OCI-LY1 (cell line): ENCODE results near the gene ABHD4.

Experiments
- H2AFZ ChIP-seq: fragments of 200-600 bp; sonication (generic), shearing (Covaris generic); 2 replicates; pipeline ENCODE4 v1.6.0; 2014; ENCODE audit warnings: antibody characterized with exemption, mild to moderate bottlenecking, low read length
- H3F3A ChIP-seq: fragments of 200-600 bp; sonication (generic), shearing (Covaris generic); 2 replicates; pipeline ENCODE4 v1.6.0; 2014; ENCODE audit warnings: mild to moderate bottlenecking, antibody characterized with exemption, low read length, moderate library complexity; ENCODE audit not compliant: insufficient read depth
- H3K27ac ChIP-seq: fragments of 200-600 bp; sonication (generic); 2 replicates; pipeline ENCODE4 v1.5.1; 2014; ENCODE audit warnings: low read length, mixed run types, mild to moderate bottlenecking, low read depth; ENCODE audit not compliant: poor library complexity, severe bottlenecking
- H3K27me3 ChIP-seq: fragments of 200-600 bp; sonication (generic); 2 replicates; pipeline ENCODE4 v1.6.0; 2014; ENCODE audit warnings: antibody characterized with exemption, mild to moderate bottlenecking, low read length, moderate library complexity; ENCODE audit not compliant: insufficient read depth
- H3K36me3 ChIP-seq: fragments of 200-600 bp; sonication (generic); 2 replicates; pipeline ENCODE4 v1.6.1; 2014; ENCODE audit warnings: mild to moderate bottlenecking, antibody characterized with exemption, low read length, moderate library complexity, mixed read lengths; ENCODE audit not compliant: insufficient read depth
- H3K4me1 ChIP-seq: fragments of 200-600 bp; sonication (generic); 2 replicates; pipeline ENCODE4 v1.5.1; 2014; ENCODE audit warnings: mild to moderate bottlenecking, low read length, moderate library complexity; ENCODE audit not compliant: insufficient read depth, severe bottlenecking
- H3K4me2 ChIP-seq: fragments of 200-600 bp; sonication (generic), shearing (Covaris generic); 2 replicates; pipeline ENCODE4 v1.6.1; 2014; ENCODE audit warnings: low read length
- H3K4me3 ChIP-seq: fragments of 200-600 bp; sonication (generic); 2 replicates; pipeline ENCODE4 v1.5.1; 2014; ENCODE audit warnings: low read length, low read depth, mild to moderate bottlenecking, mixed read lengths; ENCODE audit not compliant: poor library complexity, severe bottlenecking
- H3K79me2 ChIP-seq: fragments of 200-600 bp; shearing (Covaris generic); 2 replicates; pipeline ENCODE4 v1.6.1; 2016; ENCODE audit warnings: mixed run types, low read length, mixed read lengths; ENCODE audit not compliant: insufficient read depth
- H3K9ac ChIP-seq: fragments of 200-600 bp; sonication (generic), shearing (Covaris generic); 2 replicates; pipeline ENCODE4 v1.6.1; 2014; ENCODE audit warnings: mild to moderate bottlenecking, low read length, mixed read lengths
- H3K9me2 ChIP-seq: fragments of 200-600 bp; sonication (generic), shearing (Covaris generic); 2 replicates; pipeline ENCODE4 v1.6.1; 2014; ENCODE audit warnings: low read depth, mild to moderate bottlenecking, low read length, mixed read lengths
- H3K9me3 ChIP-seq: fragments of 200-600 bp; shearing (Covaris generic); 2 replicates; pipeline ENCODE4 v1.6.1; 2014; ENCODE audit warnings: low read length, mixed read lengths
- H4K20me1 ChIP-seq: fragments of 200-600 bp; sonication (generic), shearing (Covaris generic); 2 replicates; pipeline ENCODE4 v1.6.0; 2016; ENCODE audit warnings: mild to moderate bottlenecking, low read length; ENCODE audit not compliant: insufficient read depth
- CTCF ChIP-seq: fragments of 200-600 bp; sonication (generic), shearing (Covaris generic); IDR thresholded peaks from 2 replicates; pipeline ENCODE4 v1.5.1; 2017; ENCODE audit warnings: mild to moderate bottlenecking, antibody characterized with exemption, low read length, moderate library complexity, mixed read lengths
- EZH2 ChIP-seq: fragments of 200-600 bp; sonication (generic), shearing (Covaris generic); IDR thresholded peaks from 2 replicates; pipeline ENCODE4 v1.8.0; 2017; ENCODE audit warnings: borderline replicate concordance, mixed run types, mild to moderate bottlenecking, antibody characterized with exemption, low read length, moderate library complexity, mixed read lengths

ABHD4 gene

GRCh38 chr14:22556021-22556989, 41.8 kb upstream of the ABHD4 start:
- Histone ChIP-seq H3K9me3 (no peaks in the 10 kb centered on the region), H3K4me1 (peaks cover 73% of the 10 kb centered on the region), H3K4me3 (peak overlapping the region; percentile 46), H2AFZ (no peak overlapping the region), H3K27me3 (no peaks in the 10 kb centered on the region), H3K27ac (peak overlapping the region; percentile 99), H3K9ac (peak overlapping the region; percentile 88), H4K20me1 (no peaks in the 10 kb centered on the region), H3K4me2 (peak overlapping the region; percentile 69), H3K79me2 (no peaks in the 10 kb centered on the region), H3K36me3 (peaks cover 16% of the 10 kb centered on the region; the same call in 1 of the 2 replicates), H3F3A (no peaks in the 10 kb centered on the region), H3K9me2 (no peaks in the 10 kb centered on the region)
- TF ChIP-seq CTCF (no peak), EZH2 (no peak)

GRCh38 chr14:22556990-22557623, 41.0 kb upstream of the ABHD4 start:
- no peak overlapping the region for H2AFZ ChIP-seq
- peak overlapping the region; percentile 46 for H3K4me3 ChIP-seq

GRCh38 chr14:22557846-22558220, 40.3 kb upstream of the ABHD4 start:
- H4K20me1 ChIP-seq = no peaks in the 10 kb centered on the region
- TF ChIP-seq EZH2 (no peak), CTCF (no peak)
- H3K27me3 ChIP-seq = no peaks in the 10 kb centered on the region
- no peaks in the 10 kb centered on the region for H3F3A ChIP-seq
- H2AFZ ChIP-seq = no peak overlapping the region
- H3K9me3 ChIP-seq = no peaks in the 10 kb centered on the region
- peak overlapping the region; percentile 46 for H3K4me3 ChIP-seq
- H3K36me3 ChIP-seq = peaks cover under 1% of the 10 kb centered on the region; the same call in 1 of the 2 replicates
- no peaks in the 10 kb centered on the region for H3K79me2 ChIP-seq
- peaks cover 76% of the 10 kb centered on the region for H3K4me1 ChIP-seq
- H3K9ac ChIP-seq = peak overlapping the region; percentile 88
- peak overlapping the region; percentile 99 for H3K27ac ChIP-seq
- H3K4me2 ChIP-seq = peak overlapping the region; percentile 69
- no peaks in the 10 kb centered on the region for H3K9me2 ChIP-seq

More at GRCh38 chr14:22556990-22557623, 41.0 kb upstream of the ABHD4 start:
- Histone ChIP-seq H3K27me3 (no peaks in the 10 kb centered on the region), H3K9me2 (no peaks in the 10 kb centered on the region), H3K36me3 (peaks cover 8% of the 10 kb centered on the region; the same call in 1 of the 2 replicates), H3K9me3 (no peaks in the 10 kb centered on the region), H3K9ac (peak overlapping the region; percentile 88), H3K4me1 (peaks cover 73% of the 10 kb centered on the region), H3K79me2 (no peaks in the 10 kb centered on the region), H3F3A (no peaks in the 10 kb centered on the region), H3K4me2 (peak overlapping the region; percentile 69), H4K20me1 (no peaks in the 10 kb centered on the region), H3K27ac (peak overlapping the region; percentile 99)
- no peak for TF ChIP-seq EZH2
- peak; percentile 100 for TF ChIP-seq CTCF
